ENCODE data around the gene MAPK8. TPM values are rescaled to one million over a fixed set of nuclear protein-coding genes. Genes with fewer than 3 reads are reported as not detected.
"Not testable (repeated sequence)": the region's sequence is repeated elsewhere in the genome, so short reads cannot be mapped to it uniquely, and the experiment has no call there.

MAPK8 gene
- total RNA-seq, 1 donor, result 39.1 TPM

DNA sequence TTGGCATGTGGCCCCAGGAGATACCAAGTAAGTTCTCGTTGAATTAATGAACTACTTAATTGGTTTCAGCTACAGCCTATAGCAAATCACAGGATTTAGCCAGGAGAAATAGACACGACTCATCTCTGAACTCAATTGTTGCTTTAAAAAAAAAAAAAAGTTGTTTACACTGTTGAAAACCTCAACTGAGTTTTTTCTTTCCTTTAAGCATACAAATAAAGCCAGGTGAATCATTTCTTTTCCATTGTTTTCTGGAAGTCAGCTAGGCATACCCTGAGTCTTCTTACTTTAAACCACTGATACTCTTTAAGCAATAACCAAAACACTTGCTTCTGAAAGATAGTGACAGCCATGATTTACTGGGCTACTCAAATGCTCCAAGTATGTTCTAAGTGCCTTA is 32.7 kb upstream of the MAPK8 start:
- TF ChIP-seq, protein P1, sequence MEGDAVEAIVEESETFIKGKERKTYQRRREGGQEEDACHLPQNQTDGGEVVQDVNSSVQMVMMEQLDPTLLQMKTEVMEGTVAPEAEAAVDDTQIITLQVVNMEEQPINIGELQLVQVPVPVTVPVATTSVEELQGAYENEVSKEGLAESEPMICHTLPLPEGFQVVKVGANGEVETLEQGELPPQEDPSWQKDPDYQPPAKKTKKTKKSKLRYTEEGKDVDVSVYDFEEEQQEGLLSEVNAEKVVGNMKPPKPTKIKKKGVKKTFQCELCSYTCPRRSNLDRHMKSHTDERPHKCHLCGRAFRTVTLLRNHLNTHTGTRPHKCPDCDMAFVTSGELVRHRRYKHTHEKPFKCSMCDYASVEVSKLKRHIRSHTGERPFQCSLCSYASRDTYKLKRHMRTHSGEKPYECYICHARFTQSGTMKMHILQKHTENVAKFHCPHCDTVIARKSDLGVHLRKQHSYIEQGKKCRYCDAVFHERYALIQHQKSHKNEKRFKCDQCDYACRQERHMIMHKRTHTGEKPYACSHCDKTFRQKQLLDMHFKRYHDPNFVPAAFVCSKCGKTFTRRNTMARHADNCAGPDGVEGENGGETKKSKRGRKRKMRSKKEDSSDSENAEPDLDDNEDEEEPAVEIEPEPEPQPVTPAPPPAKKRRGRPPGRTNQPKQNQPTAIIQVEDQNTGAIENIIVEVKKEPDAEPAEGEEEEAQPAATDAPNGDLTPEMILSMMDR (IDR thresholded peaks at IDR 0.05; ENCODE audit: insufficient read depth, low read length), result no peak
- no peak overlapping the region for H3K4me3 ChIP-seq (ENCODE audit: low read depth, low read length)
- DNase-seq (ENCODE audit: low read depth), result no peak

DNA sequence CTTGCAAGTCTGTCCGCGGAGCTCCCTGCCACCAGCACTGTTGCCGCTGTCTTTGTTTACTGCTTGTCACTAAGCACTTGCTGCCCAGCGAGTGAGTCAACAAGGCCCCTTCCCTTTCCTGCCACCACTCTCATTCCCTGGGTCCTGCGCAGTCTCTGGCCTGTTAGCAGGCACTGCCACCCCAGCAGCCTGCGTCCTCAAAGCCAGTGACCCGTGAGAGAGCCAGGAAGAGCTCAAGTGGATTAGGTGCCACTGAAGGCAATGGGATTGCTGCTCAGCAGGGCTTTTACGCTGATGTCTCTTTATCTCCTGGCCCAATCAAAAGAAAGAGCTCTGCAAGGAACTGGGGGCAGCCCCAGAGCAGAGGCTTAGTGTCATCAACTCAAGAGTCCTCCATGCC is 31.8 kb upstream of the MAPK8 start, which contains the start of gene FRMPD2:
TSS of gene FRMPD2 (minus strand) at position 61 of the 400 bp plus-strand sequence. CDS start 129 bp downstream, outside the sequence.
- no peak for DNase-seq (ENCODE audit: low read depth)
- H3K4me3 ChIP-seq (ENCODE audit: low read depth, low read length), result no peak within 1 kb of the TSS
- TF ChIP-seq, protein P1 (IDR thresholded peaks at IDR 0.05; ENCODE audit: insufficient read depth, low read length), result no peak

DNA sequence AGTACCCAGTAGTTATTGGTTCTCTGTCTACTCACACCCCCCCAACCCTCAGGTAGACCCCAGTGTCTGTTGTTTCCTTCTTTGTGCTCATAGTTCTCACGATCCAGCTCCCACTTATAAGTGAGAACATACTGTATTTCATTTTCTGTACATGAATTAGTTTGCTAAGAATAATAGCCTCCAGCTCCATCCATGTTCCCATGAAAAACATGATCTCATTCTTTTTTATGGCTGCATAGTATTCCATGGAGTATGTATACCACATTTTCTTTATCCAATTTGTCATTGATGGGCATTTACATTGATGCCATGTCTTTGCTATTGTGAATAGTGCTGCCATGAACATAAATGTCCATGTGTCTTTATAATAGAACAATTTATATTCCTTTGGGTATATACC is 29.4 kb upstream of the MAPK8 start:
- TF ChIP-seq, protein P1 (IDR thresholded peaks at IDR 0.05; ENCODE audit: insufficient read depth, low read length), result no peak
- no peak overlapping the region for H3K4me3 ChIP-seq (ENCODE audit: low read depth, low read length)
- DNase-seq (ENCODE audit: low read depth), result no peak

DNA sequence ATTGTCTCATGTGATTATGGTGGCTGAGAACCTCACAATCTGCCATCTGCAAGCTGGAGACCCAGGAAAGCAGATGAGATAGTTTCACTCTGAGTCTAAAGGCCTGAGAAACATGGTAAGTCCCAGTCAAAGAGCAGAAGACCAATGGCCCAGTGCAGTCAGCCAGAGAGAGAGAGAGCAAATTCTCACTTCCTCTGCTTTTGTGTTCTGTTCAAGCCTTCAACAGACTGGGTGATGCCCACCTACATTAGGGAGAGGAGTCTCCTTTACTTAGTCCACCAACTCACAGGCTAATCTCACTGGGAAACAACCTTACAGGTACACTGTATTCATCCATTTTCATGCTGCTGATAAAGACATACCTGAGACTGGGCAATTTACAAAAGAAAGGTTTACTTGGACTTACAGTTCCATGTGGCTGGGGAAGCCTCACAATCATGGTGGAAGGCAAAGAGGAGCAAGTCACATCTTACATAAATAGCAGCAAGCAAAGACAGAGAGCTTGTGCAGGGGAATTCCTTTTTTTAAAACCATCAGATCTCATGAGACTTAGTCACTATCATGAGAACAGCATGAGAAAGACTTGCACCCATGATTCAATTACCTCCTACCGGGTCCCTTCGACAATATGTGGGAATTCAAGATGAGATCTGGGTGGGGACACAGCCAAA is 27.3 kb upstream of the MAPK8 start:
- no peak overlapping the region for H3K4me3 ChIP-seq (ENCODE audit: low read depth, low read length)
- TF ChIP-seq, protein P1 (IDR thresholded peaks at IDR 0.05; ENCODE audit: insufficient read depth, low read length), result no peak
- no peak for DNase-seq (ENCODE audit: low read depth)

DNA sequence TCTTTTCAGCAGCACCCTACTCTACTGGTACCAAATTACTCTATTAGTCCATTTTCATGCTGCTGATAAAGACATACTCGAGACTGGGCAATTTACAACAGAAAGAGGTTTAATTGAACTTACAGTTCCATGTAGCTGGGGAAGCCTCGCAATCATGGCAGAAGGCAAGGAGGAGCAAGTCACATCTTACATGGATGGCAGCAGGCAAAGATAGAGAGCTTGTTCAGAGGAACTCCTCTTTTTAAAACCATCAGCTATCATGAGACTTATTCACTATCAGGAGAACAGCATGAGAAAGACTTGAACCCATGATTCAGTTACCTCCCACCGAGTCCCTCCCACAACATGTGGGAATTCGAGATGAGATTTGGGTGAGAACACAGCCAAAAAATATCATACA is 24.8 kb upstream of the MAPK8 start:
- not testable (repeated sequence) for H3K4me3 ChIP-seq (ENCODE audit: low read depth, low read length); DNase-seq (ENCODE audit: low read depth)

DNA sequence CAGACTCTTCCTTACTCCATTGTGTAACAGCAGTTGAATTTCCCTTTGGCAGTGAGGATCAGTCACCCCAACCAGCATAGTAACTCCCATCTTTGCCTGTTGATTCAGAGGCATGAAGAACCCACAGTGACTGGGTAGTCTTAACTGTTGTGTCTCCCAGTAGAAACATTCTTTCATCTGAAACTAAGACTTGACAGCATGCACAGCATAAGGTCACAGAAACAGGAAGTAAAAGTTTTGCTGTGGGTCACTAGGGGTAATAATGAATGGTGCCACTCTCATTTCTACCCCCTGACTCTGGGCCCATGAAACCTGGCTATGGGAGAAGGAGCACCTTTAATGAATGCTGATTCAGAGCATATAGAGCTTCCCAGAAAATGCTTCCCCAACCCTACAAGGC is 23.6 kb upstream of the MAPK8 start:
- DNase-seq (ENCODE audit: low read depth), result no peak
- TF ChIP-seq, protein P1 (IDR thresholded peaks at IDR 0.05; ENCODE audit: insufficient read depth, low read length), result no peak
- H3K4me3 ChIP-seq (ENCODE audit: low read depth, low read length), result no peak overlapping the region

DNA sequence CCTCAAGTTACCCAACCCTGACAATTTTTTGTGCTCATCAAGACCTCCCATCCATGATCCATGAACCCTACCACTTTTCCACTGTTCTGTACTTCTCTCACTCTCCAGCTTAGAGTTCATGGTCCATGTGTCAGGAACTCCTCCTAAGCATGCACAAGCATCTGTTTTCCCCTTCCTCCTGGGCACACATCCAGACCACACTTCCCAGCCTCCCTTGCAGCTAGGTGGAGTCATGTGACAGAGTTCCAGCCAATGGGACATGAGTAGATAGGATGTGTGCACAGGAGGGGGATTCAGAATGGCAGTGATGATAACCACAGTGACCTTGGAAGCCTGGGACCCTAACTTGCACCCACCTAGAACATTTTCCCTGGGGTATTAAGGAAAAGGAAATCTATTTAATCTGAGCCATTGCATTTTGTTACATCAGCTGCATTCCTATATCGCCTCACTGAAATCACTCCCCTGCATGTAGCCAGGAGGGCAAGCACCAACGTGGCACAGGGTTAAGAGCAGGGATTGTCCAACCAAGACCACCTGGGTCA is 22.4 kb upstream of the MAPK8 start:
- DNase-seq (ENCODE audit: low read depth), result no peak
- TF ChIP-seq, protein P1 (IDR thresholded peaks at IDR 0.05; ENCODE audit: insufficient read depth, low read length), result no peak
- no peak overlapping the region for H3K4me3 ChIP-seq (ENCODE audit: low read depth, low read length)

All from fibroblast of the aortic adventitia (primary cell).